Panc1 (cell line): ENCODE measurements around the gene NOVA2. TPM values are rescaled to one million over a fixed set of nuclear protein-coding genes. Genes with fewer than 3 reads are reported as not detected.

Experiments used
- ATAC-seq: fragments of 200-7000 bp; cut with Tn5 transposase; 2 replicates; pipeline ENCODE4 v1.9.1; 2020; ENCODE audit warnings: mild to moderate bottlenecking, moderate library complexity
- BruUV-seq: library from RNA; stranded (reverse); fragments of 400-500 nt; replicated peaks from 2 replicates; lab custom pipeline; 2021; lab: Mats Ljungman, UMichigan
- CTCF ChIA-PET: fragments of 300-600 bp; sonication (Branson Sonifier 250); formaldehyde crosslinking; loops from one replicate; lab custom pipeline; 2022; ENCODE audit warnings: antibody characterized with exemption; lab: Charles Lee
- POLR2A ChIA-PET: fragments of 300-600 bp; sonication (Branson Sonifier 250); formaldehyde crosslinking; loops from one replicate; lab custom pipeline; 2022; ENCODE audit warnings: antibody characterized with exemption; lab: Charles Lee
- DNase-seq: peaks from one replicate; pipeline ENCODE4 v3.0.0-alpha.2; 2010; ENCODE audit warnings: low read depth, low spot score
- H3K27ac ChIP-seq: 2 replicates; pipeline ENCODE4 v1.5.1; 2011; ENCODE audit warnings: mild to moderate bottlenecking, low read length, inconsistent platforms
- H3K27me3 ChIP-seq: fragments of 200-500 bp; sonication (Bioruptor generic); 2 replicates; pipeline ENCODE4 v1.6.0; 2014; ENCODE audit warnings: low read length, inconsistent platforms; ENCODE audit not compliant: control insufficient read depth, insufficient read depth
- H3K36me3 ChIP-seq: fragments of 200-500 bp; sonication (Bioruptor generic); 2 replicates; pipeline ENCODE4 v1.5.1; 2014; ENCODE audit warnings: inconsistent platforms, mild to moderate bottlenecking, low read length, moderate library complexity; ENCODE audit not compliant: control insufficient read depth, insufficient read depth
- H3K4me1 ChIP-seq: 2 replicates; pipeline ENCODE4 v1.5.1; 2011; ENCODE audit warnings: inconsistent platforms, mild to moderate bottlenecking, low read length, moderate library complexity; ENCODE audit not compliant: control insufficient read depth, insufficient read depth
- H3K4me3 ChIP-seq, 2 experiments: 2 replicates each; pipeline ENCODE4 v1.5.1; 2011 to 2012; ENCODE audit warnings: low read depth in 2 of 2, low read length in 2 of 2, mild to moderate bottlenecking in 2 of 2, inconsistent platforms in 1 of 2, moderate library complexity in 1 of 2
- H3K9me3 ChIP-seq: fragments of 200-500 bp; sonication (Bioruptor generic); 2 replicates; pipeline ENCODE4 v1.5.1; 2014; ENCODE audit warnings: low read depth, mild to moderate bottlenecking, inconsistent platforms, low read length, moderate library complexity; ENCODE audit not compliant: control insufficient read depth, insufficient read depth
- CTCF ChIP-seq: fragments of 450-650 bp; IDR thresholded peaks from 2 replicates; pipeline ENCODE4 v1.5.1; 2017; ENCODE audit warnings: mild to moderate bottlenecking
- POLR2AphosphoS5 ChIP-seq: IDR thresholded peaks from 2 replicates; pipeline ENCODE4 v1.6.1; 2012; ENCODE audit warnings: mild to moderate bottlenecking, low read depth, low read length, moderate library complexity
- REST ChIP-seq, 2 experiments: IDR thresholded peaks; 2 replicates each; pipeline ENCODE4 v1.6.1; 2011 to 2012; ENCODE audit warnings: low read depth in 2 of 2, control low read depth in 1 of 2, low read length in 1 of 2, mild to moderate bottlenecking in 1 of 2, moderate library complexity in 1 of 2; ENCODE audit not compliant: insufficient read depth in 1 of 2
- SIN3A ChIP-seq: IDR thresholded peaks from 2 replicates; pipeline ENCODE4 v1.6.1; 2012; ENCODE audit warnings: low read depth, mild to moderate bottlenecking, low read length, moderate library complexity, borderline replicate concordance; ENCODE audit not compliant: insufficient read depth
- TCF7L2 ChIP-seq: IDR thresholded peaks from 2 replicates; pipeline ENCODE4 v1.6.1; 2011; ENCODE audit warnings: mild to moderate bottlenecking, low read depth, low read length, inconsistent platforms
- in situ Hi-C: cut with HindIII; loops from 2 replicates; pipeline ENCODE4 v1.10.0; 2016; ENCODE audit warnings: low sequenced_read_pairs, low pct_unique_long_range_greater_than_20kb
- intact Hi-C: fragments of 100-400 bp; cut with micrococcal nuclease; formaldehyde crosslinking; loops from one replicate; pipeline ENCODE4 v1.10.0; 2022; ENCODE audit not compliant: unreplicated experiment
- total RNA-seq: library from RNA; stranded (reverse); gene quantifications from one replicate; pipeline ENCODE4 v1.2.1, GENCODE V29; 2021; ENCODE audit not compliant: unreplicated experiment

Gene NOVA2
- total RNA-seq, 1 experiment from 2014 or later, result 0.44 TPM

GRCh38 chr19:45922281-45922680 lies 51.4 kb downstream of the NOVA2 start:
- Histone ChIP-seq H3K9me3 (no peaks in the 10 kb centered on the region), H3K4me3 (no peak overlapping the region), H3K27me3 (no peaks in the 10 kb centered on the region), H3K4me1 (no peaks in the 10 kb centered on the region), H3K36me3 (no peaks in the 10 kb centered on the region), H3K27ac (no peak overlapping the region)
- TF ChIP-seq REST (IDR thresholded peaks at IDR 0.05; ENCODE audit: insufficient read depth in 1 of 2, low read depth in 2 of 2, low read length in 1 of 2) (no peak), CTCF (no peak; the same call in 1 of the 2 replicates)
- DNase-seq (no peak), ATAC-seq (peak; percentile 75)
- ChIA-PET CTCF (no interaction called here), POLR2A (no interaction called here)
- in situ Hi-C loops, result no loop called here
- intact Hi-C loops, result no loop called here
- no TSS peak for BruUV-seq

GRCh38 chr19:45920458-45920857 lies 53.2 kb downstream of the NOVA2 start:
- no peaks in the 10 kb centered on the region for H3K9me3 ChIP-seq
- H3K4me1 ChIP-seq, result no peaks in the 10 kb centered on the region
- ATAC-seq, result peak; percentile 48
- no peak overlapping the region for H3K27ac ChIP-seq
- ChIA-PET POLR2A (no interaction called here), CTCF (interaction anchor here (0.6 kb wide), 1 partner anchor 25 kb away, joined by 3 read pairs; no protein-coding TSS in a partner anchor)
- BruUV-seq, result no TSS peak
- in situ Hi-C loops, result no loop called here
- no peak for TF ChIP-seq CTCF
- TF ChIP-seq REST (IDR thresholded peaks at IDR 0.05; ENCODE audit: insufficient read depth in 1 of 2, low read depth in 2 of 2, low read length in 1 of 2), result no peak
- TF ChIP-seq POLR2AphosphoS5, result no peak
- TF ChIP-seq SIN3A, result no peak
- no peak for TF ChIP-seq TCF7L2
- intact Hi-C loops, result no loop called here
- no peak overlapping the region for H3K4me3 ChIP-seq
- no peak for DNase-seq
- H3K27me3 ChIP-seq, result no peaks in the 10 kb centered on the region
- H3K36me3 ChIP-seq, result no peaks in the 10 kb centered on the region
